A549 (cell line): ENCODE data around the gene DNHD1.

Source experiments
- CTCF ChIP-seq: fragments of >200 bp; sonication (Bioruptor Twin); formaldehyde crosslinking; IDR thresholded peaks from 3 replicates; pipeline ENCODE4 v1.5.1; 2016
- E2F6 ChIP-seq: IDR thresholded peaks from 2 replicates; pipeline ENCODE4 v1.6.1; 2012; ENCODE audit warnings: low read depth, borderline replicate concordance
- EP300 ChIP-seq, 2 experiments: fragments of >200 bp; sonication (Bioruptor Twin); formaldehyde crosslinking; IDR thresholded peaks; 2 replicates in 1 of 2; 3 replicates in 1 of 2; pipeline ENCODE4 v1.6.1; 2016 to 2017
- HOXA7 ChIP-seq: fragments of 250-450 bp; sonication (Bioruptor Pico); IDR thresholded peaks from 2 replicates; pipeline ENCODE4 v1.5.0; 2020; ENCODE audit warnings: mild to moderate bottlenecking, moderate library complexity
- MAZ ChIP-seq: fragments of 150-350 bp; IDR thresholded peaks from 2 replicates; pipeline ENCODE4 v1.6.1; 2014; ENCODE audit warnings: antibody characterized with exemption, low read depth, low read length, borderline replicate concordance
- NFE2L2 ChIP-seq: fragments of 150-350 bp; conservative IDR thresholded peaks from 2 replicates; pipeline ENCODE4 v1.6.1; 2014; ENCODE audit warnings: low read length
- PHF8 ChIP-seq: fragments of 200-600 bp; sonication (generic); IDR thresholded peaks from 2 replicates; pipeline ENCODE4 v1.6.1; 2016; ENCODE audit warnings: low read depth, mild to moderate bottlenecking, antibody characterized with exemption, moderate library complexity, borderline replicate concordance
- POLR2A ChIP-seq: IDR thresholded peaks from 2 replicates; pipeline ENCODE4 v1.6.1; 2012; ENCODE audit warnings: mild to moderate bottlenecking, low read length
- RAD21 ChIP-seq, 2 experiments: fragments of >200 bp in 1 of 2; sonication (Bioruptor Twin) in 1 of 2; formaldehyde crosslinking in 1 of 2; IDR thresholded peaks in 1 of 2; conservative IDR thresholded peaks in 1 of 2; 2 replicates in 1 of 2; 3 replicates in 1 of 2; pipeline ENCODE4 v1.6.1; 2012 to 2018; ENCODE audit warnings: inconsistent platforms in 1 of 2
- TF ChIP-seq, protein P1 (sequence below): fragments of 250-450 bp; sonication (Bioruptor Pico); IDR thresholded peaks from 2 replicates; pipeline ENCODE4 v1.5.0; 2020; ENCODE audit warnings: low read depth, mild to moderate bottlenecking, moderate library complexity

- TF ChIP-seq CTCF (no peak), MAZ (no peak), EP300 (IDR thresholded peaks at IDR 0.05) (no peak), NFE2L2 (no peak), POLR2A (no peak), HOXA7 (CRISPR knock-in tag) (no peak), E2F6 (no peak), PHF8 (no peak), RAD21 (conservative IDR thresholded peaks at IDR 0.05 in 1 of 2, IDR thresholded peaks at IDR 0.05 in 1 of 2) (no peak)
- TF ChIP-seq, protein P1, sequence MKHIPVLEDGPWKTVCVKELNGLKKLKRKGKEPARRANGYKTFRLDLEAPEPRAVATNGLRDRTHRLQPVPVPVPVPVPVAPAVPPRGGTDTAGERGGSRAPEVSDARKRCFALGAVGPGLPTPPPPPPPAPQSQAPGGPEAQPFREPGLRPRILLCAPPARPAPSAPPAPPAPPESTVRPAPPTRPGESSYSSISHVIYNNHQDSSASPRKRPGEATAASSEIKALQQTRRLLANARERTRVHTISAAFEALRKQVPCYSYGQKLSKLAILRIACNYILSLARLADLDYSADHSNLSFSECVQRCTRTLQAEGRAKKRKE (CRISPR knock-in tag), result no peak
Measured at GRCh38 chr11:6566704-6567370, 69.8 kb downstream of the DNHD1 start.
